BLaER1 (cell line): ENCODE data around the gene ASF1B.

Experiments used
- H3K27ac ChIP-seq: shearing (Covaris generic); formaldehyde crosslinking; 2 replicates; pipeline ENCODE4 v1.8.1; 2022
- H3K27me3 ChIP-seq: shearing (Covaris generic); formaldehyde crosslinking; 2 replicates; pipeline ENCODE4 v1.8.1; 2022
- H3K36me3 ChIP-seq: shearing (Covaris generic); formaldehyde crosslinking; 2 replicates; pipeline ENCODE4 v1.8.1; 2022
- H3K4me1 ChIP-seq: shearing (Covaris generic); formaldehyde crosslinking; 2 replicates; pipeline ENCODE4 v1.8.1; 2022
- H3K4me2 ChIP-seq: shearing (Covaris generic); formaldehyde crosslinking; 2 replicates; pipeline ENCODE4 v1.8.1; 2022
- H3K4me3 ChIP-seq: shearing (Covaris generic); formaldehyde crosslinking; 2 replicates; pipeline ENCODE4 v1.8.1; 2022
- H3K9ac ChIP-seq: shearing (Covaris generic); formaldehyde crosslinking; 2 replicates; pipeline ENCODE4 v1.8.1; 2022
- H3K9me3 ChIP-seq: shearing (Covaris generic); formaldehyde crosslinking; 2 replicates; pipeline ENCODE4 v1.8.1; 2022
- H4K20me1 ChIP-seq: shearing (Covaris generic); formaldehyde crosslinking; 2 replicates; pipeline ENCODE4 v1.8.1; 2022
- Cebpa-rat ChIP-seq: shearing (Covaris generic); IDR thresholded peaks from 2 replicates; pipeline ENCODE4 v1.8.1; 2022

ASF1B gene

DNA sequence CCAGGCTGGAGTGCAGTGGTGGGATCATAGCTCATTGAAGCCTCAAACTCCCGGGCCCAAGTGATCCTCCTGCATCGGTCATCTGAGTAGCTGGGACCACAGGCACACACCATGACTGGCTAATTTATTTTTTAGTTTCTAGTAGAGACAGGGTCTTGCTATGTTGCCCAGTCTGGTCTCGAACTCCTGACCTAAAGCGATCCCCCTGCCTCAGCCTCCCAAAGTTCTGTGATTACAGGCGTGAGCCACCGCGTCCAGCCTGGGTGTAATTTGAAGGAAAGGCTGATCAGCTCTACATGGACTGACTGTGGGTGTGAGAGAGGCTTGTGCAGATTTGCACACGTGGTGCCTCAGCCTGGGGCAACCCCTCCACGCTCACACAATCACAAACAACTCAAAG, 38.5 kb upstream of the ASF1B start:
- Histone ChIP-seq H3K36me3 (peaks cover 84% of the 10 kb centered on the region), H3K27ac (no peak overlapping the region), H3K9me3 (0 out of 2 replicates have a peak, but pooled peaks cover 3% of the 10 kb centered on the region), H3K4me2 (no peak overlapping the region), H3K4me1 (peaks cover 35% of the 10 kb centered on the region), H4K20me1 (no peaks in the 10 kb centered on the region), H3K9ac (no peak overlapping the region), H3K4me3 (no peak overlapping the region), H3K27me3 (no peaks in the 10 kb centered on the region)
- no peak for TF ChIP-seq Cebpa-rat

DNA sequence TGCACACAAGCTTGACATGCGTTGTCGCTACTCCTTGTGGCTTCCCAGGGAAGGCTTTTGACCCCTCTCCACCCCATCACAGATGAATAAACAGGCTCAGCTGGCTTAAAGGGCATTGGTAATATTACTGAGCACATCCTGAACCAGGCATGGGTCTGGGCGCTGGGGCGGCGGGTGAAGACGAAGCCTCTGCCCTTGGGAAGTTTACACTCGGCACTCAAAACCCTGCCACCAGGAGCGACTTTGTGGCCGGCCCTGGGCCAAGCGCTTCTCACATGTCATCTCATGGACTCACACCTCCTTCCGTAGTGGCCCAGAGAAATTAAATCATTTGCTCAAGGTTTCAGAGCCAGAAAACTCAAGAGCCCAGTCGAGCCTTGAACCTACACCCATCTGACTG, 32.6 kb upstream of the ASF1B start:
- peak overlapping the region; percentile 94 for H3K4me2 ChIP-seq
- no peak overlapping the region for H3K9ac ChIP-seq
- H3K27me3 ChIP-seq: no peaks in the 10 kb centered on the region
- 0 out of 2 replicates have a peak, but pooled peaks cover 3% of the 10 kb centered on the region for H3K9me3 ChIP-seq
- H3K27ac ChIP-seq: no peak overlapping the region
- no peak overlapping the region for H3K4me3 ChIP-seq
- TF ChIP-seq Cebpa-rat: no peak
- 0 out of 2 replicates have a peak, but pooled peaks cover 10% of the 10 kb centered on the region for H4K20me1 ChIP-seq
- H3K36me3 ChIP-seq: peaks cover 58% of the 10 kb centered on the region
- peaks cover 80% of the 10 kb centered on the region for H3K4me1 ChIP-seq

DNA sequence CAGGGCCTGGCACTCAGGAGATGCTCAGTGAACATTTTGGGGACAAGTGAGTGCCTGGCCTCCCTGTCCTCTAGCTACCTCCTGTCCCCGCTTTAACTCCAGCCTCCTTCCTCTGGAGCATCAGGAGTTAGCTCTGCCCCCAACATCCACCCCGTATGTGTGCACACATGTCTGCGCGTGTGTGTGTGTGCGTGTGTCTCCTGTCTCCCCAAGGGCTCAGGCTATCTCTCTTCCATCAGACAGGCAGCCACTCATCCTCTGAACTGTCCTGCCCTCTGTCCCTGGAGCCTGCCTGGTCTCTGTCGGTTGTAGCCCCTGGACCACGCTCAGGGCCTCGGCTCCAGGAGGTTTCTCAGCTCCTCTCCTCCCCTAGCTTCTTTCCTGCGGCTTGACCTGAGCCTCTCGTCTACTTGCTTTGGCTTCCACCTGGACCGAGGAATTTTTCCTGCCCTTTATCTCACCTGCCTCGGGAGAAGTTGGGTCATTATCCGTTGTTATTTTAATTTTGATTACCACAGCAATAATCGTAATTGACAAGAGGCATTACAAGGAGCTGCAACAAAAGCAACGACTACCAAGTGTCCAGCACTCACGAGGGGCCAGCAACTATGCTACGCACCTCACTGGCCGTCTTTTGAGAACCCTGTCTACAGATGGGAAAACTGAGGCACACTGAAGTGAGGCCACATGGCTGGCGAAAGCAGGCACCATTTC, 32.0 kb upstream of the ASF1B start:
- Histone ChIP-seq H3K27me3 (no peaks in the 10 kb centered on the region), H4K20me1 (0 out of 2 replicates have a peak, but pooled peaks cover 10% of the 10 kb centered on the region), H3K4me3 (peak overlapping the region; percentile 44; the same call in 1 of the 2 replicates), H3K9me3 (0 out of 2 replicates have a peak, but pooled peaks cover 3% of the 10 kb centered on the region), H3K9ac (peak overlapping the region; percentile 28; the same call in 1 of the 2 replicates), H3K36me3 (peaks cover 52% of the 10 kb centered on the region), H3K4me2 (peak overlapping the region; percentile 94), H3K27ac (peak overlapping the region; percentile 23; the same call in 1 of the 2 replicates), H3K4me1 (peaks cover 80% of the 10 kb centered on the region)
- TF ChIP-seq Cebpa-rat: no peak

DNA sequence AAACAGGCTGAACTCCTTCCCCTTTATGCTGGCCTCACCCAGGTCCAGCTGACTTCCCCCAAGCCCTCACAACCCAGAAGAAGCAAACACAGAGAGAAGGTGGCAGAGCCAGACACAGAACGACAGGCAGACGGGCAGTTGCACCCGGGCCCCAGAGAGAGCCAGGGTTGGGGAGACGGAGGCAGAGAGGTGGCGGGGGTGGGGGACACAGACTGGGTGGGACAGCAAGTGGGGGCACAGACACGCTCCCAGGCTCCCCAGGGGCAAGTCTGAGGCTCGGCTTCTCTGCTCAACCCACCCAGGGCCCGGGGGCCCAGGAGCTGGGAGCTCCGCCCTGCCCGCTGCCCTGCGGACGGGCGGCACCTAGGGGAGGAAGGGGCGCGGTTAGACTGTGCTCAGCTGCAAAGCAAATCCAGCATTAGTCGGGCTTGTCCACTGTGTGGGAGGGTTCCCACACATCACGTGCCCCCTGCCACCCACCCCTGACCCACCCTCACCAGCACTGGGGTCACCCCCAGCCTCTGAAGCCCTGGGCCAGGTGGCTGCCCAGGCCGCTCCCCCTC, 31.3 kb upstream of the ASF1B start:
- peak overlapping the region; percentile 44 for H3K4me3 ChIP-seq
- H3K4me2 ChIP-seq: peak overlapping the region; percentile 94
- TF ChIP-seq Cebpa-rat: no peak
- peaks cover 50% of the 10 kb centered on the region for H3K36me3 ChIP-seq
- peak overlapping the region; percentile 77 for H3K27ac ChIP-seq
- 0 out of 2 replicates have a peak, but pooled peaks cover 3% of the 10 kb centered on the region for H3K9me3 ChIP-seq
- no peaks in the 10 kb centered on the region for H3K27me3 ChIP-seq
- H3K9ac ChIP-seq: peak overlapping the region; percentile 69
- H3K4me1 ChIP-seq: peaks cover 87% of the 10 kb centered on the region
- H4K20me1 ChIP-seq: 0 out of 2 replicates have a peak, but pooled peaks cover 10% of the 10 kb centered on the region

DNA sequence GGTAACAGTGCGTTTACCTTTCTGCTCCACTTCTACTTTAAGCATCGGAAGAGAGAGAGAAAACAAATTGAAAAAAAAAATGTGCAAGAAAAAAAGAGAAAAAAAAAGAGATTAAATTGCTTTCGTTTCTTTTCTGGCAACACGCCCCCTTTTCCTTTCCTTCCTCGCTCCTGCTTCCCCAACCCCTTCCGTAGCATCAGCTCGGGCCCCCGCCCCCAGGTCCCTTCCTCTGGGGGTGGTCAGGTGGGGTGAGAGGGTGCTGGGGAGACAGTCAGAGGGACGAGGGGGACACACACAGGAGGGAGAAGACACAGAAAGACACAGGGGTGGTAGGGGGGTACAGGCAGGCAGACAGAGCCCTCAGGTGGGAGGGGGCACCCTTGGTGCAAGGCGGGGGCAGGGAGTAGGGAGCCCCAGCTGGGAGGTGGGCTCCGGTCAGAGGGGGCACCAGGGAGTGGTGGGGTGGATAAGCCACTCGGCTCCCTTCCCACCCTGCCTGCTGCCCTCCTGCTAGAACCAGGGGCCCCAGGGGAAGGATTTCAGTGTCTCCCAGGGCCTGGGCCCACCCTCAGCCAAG, 30.7 kb upstream of the ASF1B start:
- Histone ChIP-seq H3K27ac (peak overlapping the region; percentile 77), H4K20me1 (0 out of 2 replicates have a peak, but pooled peaks cover 10% of the 10 kb centered on the region), H3K36me3 (peaks cover 50% of the 10 kb centered on the region), H3K27me3 (no peaks in the 10 kb centered on the region), H3K9ac (peak overlapping the region; percentile 69), H3K4me3 (peak overlapping the region; percentile 44), H3K9me3 (0 out of 2 replicates have a peak, but pooled peaks cover 3% of the 10 kb centered on the region), H3K4me1 (peaks cover 82% of the 10 kb centered on the region), H3K4me2 (peak overlapping the region; percentile 94)
- no peak for TF ChIP-seq Cebpa-rat

DNA sequence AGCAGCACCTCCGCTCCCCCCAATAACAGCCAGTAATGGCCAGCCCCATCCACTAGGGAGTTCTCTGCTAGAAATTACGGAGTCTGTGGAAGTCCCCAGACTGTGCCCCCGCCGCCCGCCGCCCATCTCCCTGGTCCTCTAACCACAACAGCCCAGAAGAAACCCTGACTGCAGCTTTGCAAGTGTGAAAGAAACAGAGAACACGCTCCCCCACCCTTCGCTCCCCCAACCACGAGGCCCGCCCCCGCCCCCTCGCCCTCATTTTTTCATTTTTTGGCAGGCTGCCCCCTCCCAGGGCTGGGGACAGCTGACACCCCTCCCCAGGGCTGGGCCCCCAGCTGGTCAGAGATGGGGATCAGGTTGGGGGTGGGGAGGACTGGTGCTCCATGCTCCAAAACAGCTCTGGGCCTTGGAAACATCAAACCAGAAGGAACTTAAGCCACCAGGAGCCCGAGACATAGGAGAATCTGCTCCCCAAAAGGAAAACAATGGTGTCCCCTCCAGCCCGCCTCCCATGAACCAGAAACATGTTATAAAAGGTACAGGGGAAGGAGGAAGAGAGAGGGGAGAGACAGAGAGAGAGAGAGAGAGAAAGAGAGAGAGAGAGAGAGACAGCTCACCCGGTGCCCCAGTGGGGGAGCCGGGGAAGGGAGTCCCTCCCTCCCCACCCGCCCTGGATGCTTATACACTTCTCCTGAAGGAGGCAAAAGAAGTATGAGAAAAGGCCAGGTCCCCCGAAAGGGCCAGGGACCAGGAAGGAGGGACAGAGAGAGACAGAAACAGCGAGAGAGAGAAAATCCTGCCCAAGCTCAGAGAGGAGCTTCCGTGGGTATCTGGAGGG, 29.8 kb upstream of the ASF1B start:
- no peaks in the 10 kb centered on the region for H3K27me3 ChIP-seq
- 0 out of 2 replicates have a peak, but pooled peaks cover 10% of the 10 kb centered on the region for H4K20me1 ChIP-seq
- 0 out of 2 replicates have a peak, but pooled peaks cover 3% of the 10 kb centered on the region for H3K9me3 ChIP-seq
- H3K36me3 ChIP-seq: peaks cover 48% of the 10 kb centered on the region
- H3K4me1 ChIP-seq: peaks cover 76% of the 10 kb centered on the region
- H3K9ac ChIP-seq: no peak overlapping the region; the same call in 1 of the 2 replicates
- H3K4me3 ChIP-seq: peak overlapping the region; percentile 44; the same call in 1 of the 2 replicates
- H3K4me2 ChIP-seq: peak overlapping the region; percentile 94
- TF ChIP-seq Cebpa-rat: no peak
- peak overlapping the region; percentile 77 for H3K27ac ChIP-seq

DNA sequence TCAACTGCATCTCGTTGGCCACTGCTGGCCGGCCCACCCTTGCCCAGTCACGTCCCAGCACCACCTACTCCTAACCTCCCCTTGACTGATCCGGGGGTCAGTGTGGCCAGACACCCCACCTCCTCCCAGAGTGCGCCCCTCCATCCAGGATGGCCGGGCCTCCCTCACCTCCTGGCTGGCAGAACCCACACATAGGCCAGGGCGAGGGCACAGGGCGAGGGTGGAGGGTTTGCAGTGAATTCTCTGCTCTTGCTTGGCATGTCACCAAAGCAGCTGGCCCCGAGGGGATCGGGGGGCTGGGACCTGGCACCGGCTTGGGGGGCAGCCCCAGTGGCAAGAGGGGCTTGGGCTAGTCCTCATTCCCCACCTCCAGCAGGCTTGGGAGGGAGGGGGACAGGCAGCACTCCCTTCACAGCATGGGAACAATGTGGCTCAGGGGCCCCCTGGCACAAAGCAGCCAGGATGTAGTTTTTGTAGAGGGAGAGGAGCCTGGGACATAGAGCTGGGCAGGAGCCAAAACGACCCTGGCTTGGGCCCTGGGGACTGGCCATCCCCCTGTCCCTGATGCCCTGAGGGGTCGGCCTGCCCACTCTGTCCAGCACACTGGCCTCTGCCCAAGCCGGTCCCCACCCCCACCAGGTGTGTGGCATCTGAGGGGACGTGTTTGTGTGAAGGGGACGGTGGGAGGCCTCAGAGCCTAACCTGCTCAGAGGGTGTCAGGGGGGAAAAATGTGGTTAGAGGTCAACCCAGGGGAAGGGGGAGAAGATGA, 28.5 kb upstream of the ASF1B start:
- no peak overlapping the region; the same call in 1 of the 2 replicates for H3K4me3 ChIP-seq
- H3K9me3 ChIP-seq: no peaks in the 10 kb centered on the region
- no peaks in the 10 kb centered on the region for H3K27me3 ChIP-seq
- peak overlapping the region; percentile 33 for H3K27ac ChIP-seq
- peaks cover 80% of the 10 kb centered on the region for H3K4me1 ChIP-seq
- no peak overlapping the region; the same call in 1 of the 2 replicates for H3K9ac ChIP-seq
- no peak for TF ChIP-seq Cebpa-rat
- H3K36me3 ChIP-seq: peaks cover 45% of the 10 kb centered on the region
- H4K20me1 ChIP-seq: peaks cover 10% of the 10 kb centered on the region; the same call in 1 of the 2 replicates
- H3K4me2 ChIP-seq: peak overlapping the region; percentile 94

DNA sequence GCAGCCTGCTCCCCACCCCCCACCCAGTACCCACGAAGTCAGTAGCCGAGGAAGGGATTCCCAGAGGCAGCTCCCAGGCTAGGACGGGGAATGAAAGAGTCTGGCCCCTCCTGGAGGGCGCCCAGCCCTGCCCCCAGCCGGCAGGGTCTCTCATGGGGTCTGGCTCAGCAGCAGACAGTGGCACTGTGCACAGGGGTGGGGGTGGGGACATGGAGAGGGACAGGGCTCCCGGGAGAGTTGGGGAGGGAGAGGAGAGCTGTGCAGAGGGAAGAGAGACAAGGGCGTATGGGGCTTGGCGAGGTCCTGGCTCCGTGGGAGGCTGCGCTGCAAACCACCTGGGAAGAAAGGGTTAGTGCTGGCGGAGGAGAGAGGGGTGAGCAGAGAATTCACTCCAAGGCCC, 27.7 kb upstream of the ASF1B start:
- peak overlapping the region; percentile 94 for H3K4me2 ChIP-seq
- H3K4me3 ChIP-seq: no peak overlapping the region
- H3K9me3 ChIP-seq: no peaks in the 10 kb centered on the region
- TF ChIP-seq Cebpa-rat: no peak
- peaks cover 45% of the 10 kb centered on the region for H3K36me3 ChIP-seq
- 0 out of 2 replicates have a peak overlapping the region, but pooled peaks have one; percentile 41 for H3K9ac ChIP-seq
- peaks cover 87% of the 10 kb centered on the region for H3K4me1 ChIP-seq
- H4K20me1 ChIP-seq: peaks cover 19% of the 10 kb centered on the region; the same call in 1 of the 2 replicates
- peak overlapping the region; percentile 44; the same call in 1 of the 2 replicates for H3K27ac ChIP-seq
- H3K27me3 ChIP-seq: no peaks in the 10 kb centered on the region
